DND-41 (cell line): ENCODE measurements around the gene SULT1A2.
"Not testable (repeated sequence)": the region's sequence is repeated elsewhere in the genome, so short reads cannot be mapped to it uniquely, and the experiment has no call there.

Experiments used
- ATAC-seq: fragments of 200-7000 bp; cut with Tn5 transposase; 3 replicates; pipeline ENCODE4 v1.9.1; 2021; ENCODE audit warnings: low read depth; ENCODE audit not compliant: insufficient read depth
- DNase-seq: peaks from one replicate; pipeline ENCODE4 v3.0.0-alpha.2; 2020
- H2AFZ ChIP-seq: 2 replicates; pipeline ENCODE4 v1.6.0; 2012; ENCODE audit warnings: low read depth, low read length
- H3K27ac ChIP-seq: 2 replicates; pipeline ENCODE4 v1.5.1; 2012; ENCODE audit warnings: low read length, inconsistent platforms
- H3K27me3 ChIP-seq: fragments of 200-600 bp; sonication (generic); 2 replicates; pipeline ENCODE4 v1.6.0; 2012; ENCODE audit warnings: low read length, mild to moderate bottlenecking, inconsistent platforms; ENCODE audit not compliant: insufficient read depth, poor library complexity
- H3K36me3 ChIP-seq: 2 replicates; pipeline ENCODE4 v1.5.1; 2012; ENCODE audit warnings: low read length, inconsistent platforms; ENCODE audit not compliant: insufficient read depth
- H3K4me1 ChIP-seq: 2 replicates; pipeline ENCODE4 v1.5.1; 2012; ENCODE audit warnings: mild to moderate bottlenecking, low read length; ENCODE audit not compliant: insufficient read depth
- H3K4me2 ChIP-seq: 2 replicates; pipeline ENCODE4 v1.6.0; 2012; ENCODE audit warnings: mild to moderate bottlenecking, moderate library complexity, low read length, inconsistent platforms; ENCODE audit not compliant: insufficient read depth
- H3K4me3 ChIP-seq, 2 experiments: fragments of 200-600 bp in 1 of 2; shearing (Covaris generic) in 1 of 2; 2 replicates each; pipeline ENCODE4 v1.5.1; 2012 to 2016; ENCODE audit warnings: inconsistent platforms in 2 of 2, low read length in 2 of 2, mild to moderate bottlenecking in 2 of 2, low read depth in 1 of 2, moderate library complexity in 1 of 2
- H3K79me2 ChIP-seq: 2 replicates; pipeline ENCODE4 v1.6.0; 2012; ENCODE audit warnings: low read length, inconsistent platforms; ENCODE audit not compliant: insufficient read depth
- H3K9ac ChIP-seq: 2 replicates; pipeline ENCODE4 v1.6.0; 2012; ENCODE audit warnings: low read depth, mild to moderate bottlenecking, inconsistent platforms, low read length, moderate library complexity
- H3K9me3 ChIP-seq: 2 replicates; pipeline ENCODE4 v1.5.1; 2012; ENCODE audit warnings: low read length, moderate library complexity, mild to moderate bottlenecking, inconsistent platforms; ENCODE audit not compliant: insufficient read depth, severe bottlenecking
- H4K20me1 ChIP-seq: 2 replicates; pipeline ENCODE4 v1.6.0; 2012; ENCODE audit warnings: low read length; ENCODE audit not compliant: insufficient read depth
- CTCF ChIP-seq: IDR thresholded peaks from 2 replicates; pipeline ENCODE4 v1.5.1; 2012; ENCODE audit warnings: borderline replicate concordance, low read length, moderate library complexity, mild to moderate bottlenecking; ENCODE audit not compliant: poor library complexity, severe bottlenecking; ENCODE audit errors: extremely low read depth
- EZH2 ChIP-seq: IDR thresholded peaks from 3 replicates; pipeline ENCODE4 v1.6.1; 2012; ENCODE audit warnings: borderline replicate concordance, low read depth, mild to moderate bottlenecking, moderate library complexity, low read length, inconsistent platforms; ENCODE audit not compliant: severe bottlenecking

Gene SULT1A2

DNA sequence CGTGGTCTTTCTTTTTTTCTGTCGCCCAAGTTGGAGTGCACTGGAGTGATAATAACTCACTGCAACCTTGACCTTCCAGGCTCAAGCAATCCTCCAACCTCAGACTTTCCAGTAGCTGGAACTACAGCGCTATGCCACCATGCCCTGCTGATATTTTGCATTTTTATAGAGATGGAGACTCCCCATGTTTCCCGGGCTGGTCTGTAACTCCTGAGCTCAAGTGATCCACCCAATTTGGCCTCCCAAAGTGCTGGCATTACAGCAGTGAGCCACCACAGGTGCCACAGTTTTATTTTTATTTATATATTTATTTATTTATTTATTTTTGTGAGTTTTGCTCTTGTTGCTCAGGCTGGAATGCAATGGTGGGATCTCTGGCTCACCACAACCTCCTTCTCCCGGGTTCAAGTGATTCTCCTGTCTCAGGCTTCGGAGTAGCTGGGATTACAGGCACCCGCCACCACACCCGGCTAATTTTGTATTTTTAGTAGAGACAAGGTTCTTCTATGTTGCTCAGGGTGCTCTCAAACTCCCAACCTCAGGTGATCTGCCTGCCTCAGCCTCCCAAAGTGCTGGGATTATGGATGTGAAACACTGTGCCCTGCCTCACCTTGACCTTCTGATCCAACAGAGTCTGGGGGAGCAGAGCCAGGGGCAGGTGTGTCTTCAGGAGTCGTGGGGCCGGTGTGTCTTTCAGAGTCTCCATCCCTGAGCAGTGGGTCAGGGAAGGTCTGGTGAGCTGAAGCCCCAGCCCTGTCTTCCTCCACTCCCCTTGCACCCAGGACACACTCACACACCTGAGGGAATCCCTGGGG, 11.0 kb upstream of the SULT1A2 start:
- not testable (repeated sequence) for ATAC-seq, H3K4me2 ChIP-seq, DNase-seq, H3K4me1 ChIP-seq, H3K9me3 ChIP-seq, H3K27ac ChIP-seq, H3K4me3 ChIP-seq, H2AFZ ChIP-seq, H3K79me2 ChIP-seq, H3K9ac ChIP-seq, H3K36me3 ChIP-seq, H4K20me1 ChIP-seq, H3K27me3 ChIP-seq

DNA sequence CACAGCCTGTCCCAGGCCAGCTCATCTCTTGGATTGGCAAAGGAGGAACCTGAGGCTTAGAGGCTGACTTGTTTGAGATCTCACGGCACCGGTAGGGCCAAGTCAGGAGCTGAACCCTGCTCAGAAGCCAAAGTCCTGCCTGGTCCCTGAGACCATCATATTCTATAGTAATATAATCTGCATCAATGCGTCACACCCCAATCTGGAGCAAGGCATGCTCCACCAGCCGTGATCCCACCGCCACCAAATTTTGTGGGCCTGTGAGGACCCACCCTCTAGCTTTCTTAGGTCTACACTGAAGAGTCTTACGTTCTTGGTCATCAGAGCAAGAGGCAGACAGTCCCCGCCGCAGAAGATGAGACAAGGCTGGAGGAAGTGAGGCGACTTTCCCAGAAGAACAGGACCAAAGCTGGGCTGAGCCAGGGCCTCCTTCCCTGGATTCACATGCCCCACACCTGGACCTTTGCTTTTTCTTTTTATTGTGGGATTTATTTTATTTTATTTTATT, 10.3 kb upstream of the SULT1A2 start:
- Histone ChIP-seq H3K27ac (no peak overlapping the region), H4K20me1 (no peaks in the 10 kb centered on the region), H3K36me3 (no peaks in the 10 kb centered on the region), H3K4me3 (no peak overlapping the region), H2AFZ (no peak overlapping the region), H3K79me2 (no peaks in the 10 kb centered on the region), H3K4me1 (no peaks in the 10 kb centered on the region), H3K9me3 (no peaks in the 10 kb centered on the region), H3K4me2 (no peak overlapping the region), H3K9ac (no peak overlapping the region), H3K27me3 (no peaks in the 10 kb centered on the region)
- no peak for TF ChIP-seq CTCF
- no peak for TF ChIP-seq EZH2
- ATAC-seq (no peak), DNase-seq (no peak)

DNA sequence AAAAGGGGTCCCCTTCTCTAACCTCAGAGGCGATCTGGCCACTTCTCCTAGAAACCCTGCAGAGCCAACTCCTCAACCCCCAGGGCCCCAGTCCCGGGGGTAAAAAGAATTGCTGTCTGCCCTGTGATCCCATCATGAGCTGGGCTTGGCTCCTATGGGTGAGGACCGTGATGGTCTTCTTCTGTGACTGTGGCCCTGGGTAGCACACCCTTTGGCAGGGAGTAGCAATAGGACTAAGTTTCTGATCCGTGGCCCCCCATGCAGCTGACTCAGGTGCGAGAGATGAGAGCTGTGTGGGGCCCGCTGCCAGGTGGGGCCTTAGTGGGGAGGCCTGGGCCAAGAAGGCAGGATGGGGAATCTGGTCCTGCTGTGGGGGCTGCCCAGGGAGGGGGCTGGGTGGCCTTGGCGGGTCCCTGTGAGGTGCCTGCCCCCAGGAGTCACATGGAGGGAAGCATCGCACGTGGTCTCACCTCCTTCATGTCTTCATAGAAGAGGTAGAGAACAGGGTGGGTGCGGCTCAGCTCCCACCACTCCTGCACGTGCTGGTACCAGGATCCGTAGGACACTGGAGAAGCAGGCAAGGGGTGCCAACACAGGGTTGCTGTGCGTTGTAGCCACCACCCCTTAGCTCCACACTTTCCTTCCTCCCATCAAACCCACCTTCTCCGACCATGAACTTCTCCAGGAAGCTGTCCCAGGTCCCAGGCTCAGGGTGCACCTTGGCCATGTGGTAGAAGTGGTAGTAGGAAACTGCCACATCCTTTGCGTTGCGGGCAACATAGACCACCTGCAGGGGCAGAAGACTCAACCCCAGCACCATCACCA, 9.7 kb upstream of the SULT1A2 start:
- Histone ChIP-seq H3K9ac (no peak overlapping the region), H3K4me1 (no peaks in the 10 kb centered on the region), H3K27ac (no peak overlapping the region), H2AFZ (no peak overlapping the region), H3K79me2 (no peaks in the 10 kb centered on the region), H3K27me3 (no peaks in the 10 kb centered on the region), H3K36me3 (no peaks in the 10 kb centered on the region), H3K4me2 (no peak overlapping the region), H3K4me3 (no peak overlapping the region), H4K20me1 (no peaks in the 10 kb centered on the region), H3K9me3 (no peaks in the 10 kb centered on the region)
- ATAC-seq (peak; percentile 27; the same call in 1 of the 3 replicates), DNase-seq (no peak)
- TF ChIP-seq CTCF (no peak), EZH2 (no peak)

GRCh38 chr16:28604186-28604565, 7.3 kb upstream of the SULT1A2 start:
- no peak for DNase-seq
- H4K20me1 ChIP-seq: no peaks in the 10 kb centered on the region
- no peaks in the 10 kb centered on the region for H3K36me3 ChIP-seq
- H3K79me2 ChIP-seq: no peaks in the 10 kb centered on the region
- H3K4me2 ChIP-seq: no peak overlapping the region
- TF ChIP-seq EZH2 (no peak), CTCF (no peak)
- H3K4me1 ChIP-seq: no peaks in the 10 kb centered on the region
- no peak overlapping the region for H3K27ac ChIP-seq
- ATAC-seq: no peak
- H2AFZ ChIP-seq: no peak overlapping the region
- no peaks in the 10 kb centered on the region for H3K27me3 ChIP-seq
- no peak overlapping the region for H3K9ac ChIP-seq
- no peaks in the 10 kb centered on the region for H3K9me3 ChIP-seq
- H3K4me3 ChIP-seq: no peak overlapping the region
